C4-2B (cell line): ENCODE results near the gene SLC39A11.

Experiments used
- CTCF ChIP-seq: fragments of 450-650 bp; conservative IDR thresholded peaks from 2 replicates; pipeline ENCODE4 v1.5.1; 2017; ENCODE audit warnings: mild to moderate bottlenecking
- ZFX ChIP-seq: fragments of 450-650 bp; IDR thresholded peaks from 2 replicates; pipeline ENCODE4 v1.6.1; 2017

GRCh38 chr17:72952220-72952619 lies 140.3 kb downstream of the SLC39A11 start:
- no peak for TF ChIP-seq CTCF
- no peak for TF ChIP-seq ZFX
